Mesendoderm (in vitro differentiated cells): ENCODE results near the gene LRRC4C.
A peak's percentile ranks its signal among the peaks of the same experiment; 100 is the strongest.

ENCODE experiments used
- DNase-seq: peaks from one replicate; pipeline ENCODE4 v3.0.0; 2013
- H2AK5ac ChIP-seq: 2 replicates; pipeline ENCODE4 v1.6.1; 2013; ENCODE audit warnings: low read length, inconsistent platforms
- H2BK120ac ChIP-seq: 2 replicates; pipeline ENCODE4 v1.6.1; 2013; ENCODE audit warnings: low read depth, mild to moderate bottlenecking, low read length, moderate library complexity, mixed read lengths
- H2BK15ac ChIP-seq: replicated peaks from 2 replicates; pipeline ENCODE4 v1.6.1; 2013; ENCODE audit warnings: low read depth, mild to moderate bottlenecking, moderate library complexity
- H2BK5ac ChIP-seq: 2 replicates; pipeline ENCODE4 v1.6.1; 2013; ENCODE audit warnings: low read length, inconsistent platforms
- H3K18ac ChIP-seq: 2 replicates; pipeline ENCODE4 v1.6.1; 2013; ENCODE audit warnings: mild to moderate bottlenecking, low read length, mixed read lengths
- H3K23ac ChIP-seq: one replicate; pipeline ENCODE4 v1.6.1; 2013; ENCODE audit warnings: low read length
- H3K27ac ChIP-seq: 2 replicates; pipeline ENCODE4 v1.5.1; 2013; ENCODE audit warnings: low read depth, mild to moderate bottlenecking, inconsistent platforms, low read length, moderate library complexity
- H3K27me3 ChIP-seq: 2 replicates; pipeline ENCODE4 v1.6.1; 2013; ENCODE audit warnings: low read length, control low read depth, mild to moderate bottlenecking, inconsistent platforms; ENCODE audit not compliant: insufficient read depth, poor library complexity
- H3K36me3 ChIP-seq: 2 replicates; pipeline ENCODE4 v1.6.1; 2013; ENCODE audit warnings: low read length, inconsistent platforms; ENCODE audit not compliant: control insufficient read depth, insufficient read depth
- H3K4ac ChIP-seq: one replicate; pipeline ENCODE4 v1.6.1; 2013; ENCODE audit warnings: low read depth, mild to moderate bottlenecking, low read length, moderate library complexity
- H3K4me1 ChIP-seq: 2 replicates; pipeline ENCODE4 v1.6.1; 2013; ENCODE audit warnings: low read depth, low read length, inconsistent platforms; ENCODE audit not compliant: control insufficient read depth
- H3K4me2 ChIP-seq: 2 replicates; pipeline ENCODE4 v1.6.1; 2013; ENCODE audit warnings: low read length
- H3K4me3 ChIP-seq: 2 replicates; pipeline ENCODE4 v1.5.1; 2013; ENCODE audit warnings: mild to moderate bottlenecking, low read length
- H3K56ac ChIP-seq: one replicate; pipeline ENCODE4 v1.6.1; 2013; ENCODE audit warnings: low read length
- H3K79me1 ChIP-seq: 2 replicates; pipeline ENCODE4 v1.6.1; 2013; ENCODE audit warnings: low read length, inconsistent platforms
- H3K79me2 ChIP-seq: 2 replicates; pipeline ENCODE4 v1.6.1; 2013; ENCODE audit warnings: mild to moderate bottlenecking, low read length; ENCODE audit not compliant: control insufficient read depth, insufficient read depth
- H3K9ac ChIP-seq: 2 replicates; pipeline ENCODE4 v1.6.1; 2013; ENCODE audit warnings: low read length, inconsistent platforms
- H4K5ac ChIP-seq: one replicate; pipeline ENCODE4 v1.6.1; 2013; ENCODE audit warnings: low read length
- H4K8ac ChIP-seq: one replicate; pipeline ENCODE4 v1.6.1; 2013; ENCODE audit warnings: low read depth, mild to moderate bottlenecking, control low read depth, low read length, moderate library complexity
- WGBS: extraction: QIAGEN DNeasy Blood & Tissue Kit; methylation state at CpG from one replicate; pipeline ENCODE4 v1.1.7; 2013; ENCODE audit warnings: low lambda C conversion rate, missing lambda C conversion rate; ENCODE audit not compliant: insufficient coverage; ENCODE audit errors: extremely low coverage; 5-methylcytosine and 5-hydroxymethylcytosine counted together

LRRC4C gene

DNA sequence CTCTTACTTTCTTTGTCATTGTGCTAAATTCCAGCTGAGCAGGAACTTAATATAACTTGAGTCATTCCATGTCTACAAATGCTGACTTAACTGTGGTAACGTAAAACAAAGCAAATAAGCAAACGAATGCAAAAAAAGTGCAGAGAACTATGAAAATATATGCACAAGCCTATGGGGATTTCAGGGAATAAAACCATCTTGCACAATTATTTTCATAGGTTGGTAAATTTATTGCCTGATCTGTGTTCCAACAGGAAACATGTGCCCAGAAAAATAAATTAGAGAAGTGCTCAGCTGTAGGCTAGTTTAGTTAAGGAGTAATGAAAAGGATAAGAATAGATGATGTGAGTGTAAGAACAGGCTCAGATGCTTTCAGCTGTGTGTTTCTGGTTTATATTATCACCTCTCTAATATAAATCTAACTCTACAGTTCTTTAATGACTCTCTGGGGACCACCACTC lies 1169.3 kb downstream of the LRRC4C start:
- no peak overlapping the region for H3K18ac ChIP-seq
- no peak overlapping the region for H2BK120ac ChIP-seq
- no peak overlapping the region for H3K23ac ChIP-seq
- no peak overlapping the region for H3K4me2 ChIP-seq
- no peak overlapping the region for H4K5ac ChIP-seq
- H3K56ac ChIP-seq, result no peak overlapping the region
- no peaks in the 10 kb centered on the region for H3K79me2 ChIP-seq
- no peak overlapping the region for H3K9ac ChIP-seq
- no peaks in the 10 kb centered on the region for H3K36me3 ChIP-seq
- H2AK5ac ChIP-seq, result no peak overlapping the region
- H3K4me3 ChIP-seq, result no peak overlapping the region
- no peaks in the 10 kb centered on the region for H3K27me3 ChIP-seq
- H3K4ac ChIP-seq, result no peak overlapping the region
- no peak for DNase-seq
- H2BK15ac ChIP-seq, result no peak overlapping the region
- no peak overlapping the region for H2BK5ac ChIP-seq
- no peak overlapping the region for H4K8ac ChIP-seq
- H3K4me1 ChIP-seq, result peaks cover 2% of the 10 kb centered on the region
- no peaks in the 10 kb centered on the region for H3K79me1 ChIP-seq
- WGBS, result no CpG with 5 or more reads among the region's 2 CpGs
- H3K27ac ChIP-seq, result no peak overlapping the region

DNA sequence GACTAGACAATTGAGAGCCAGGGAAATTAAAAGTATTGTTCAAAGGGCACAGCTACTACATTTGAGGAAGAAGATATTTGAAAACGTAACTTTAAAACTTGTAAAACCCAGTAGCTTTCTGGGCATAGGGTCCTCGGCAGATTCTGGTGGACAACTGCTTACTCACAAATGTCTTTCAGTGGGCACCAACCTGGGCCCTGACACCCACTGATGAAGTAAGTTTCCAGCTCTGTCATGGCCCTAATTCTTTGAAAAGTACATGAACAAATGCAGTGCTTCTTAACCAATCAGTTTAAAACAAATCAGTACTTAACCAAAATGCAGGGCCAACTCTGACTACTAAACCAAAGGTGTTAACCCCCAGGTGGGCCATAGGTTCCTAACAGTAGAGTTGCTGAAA lies 1170.1 kb downstream of the LRRC4C start:
- no peak overlapping the region for H2AK5ac ChIP-seq
- no peak overlapping the region for H3K18ac ChIP-seq
- no peaks in the 10 kb centered on the region for H3K27me3 ChIP-seq
- no peaks in the 10 kb centered on the region for H3K36me3 ChIP-seq
- no peak overlapping the region for H3K4ac ChIP-seq
- no peak overlapping the region for H3K56ac ChIP-seq
- peaks cover 2% of the 10 kb centered on the region for H3K4me1 ChIP-seq
- H2BK5ac ChIP-seq, result no peak overlapping the region
- H3K4me2 ChIP-seq, result no peak overlapping the region
- WGBS, result no CpG with 5 or more reads among the region's 2 CpGs
- H3K23ac ChIP-seq, result no peak overlapping the region
- H4K8ac ChIP-seq, result no peak overlapping the region
- no peak overlapping the region for H3K27ac ChIP-seq
- no peak overlapping the region for H2BK120ac ChIP-seq
- DNase-seq, result peak; percentile 12
- H2BK15ac ChIP-seq, result no peak overlapping the region
- H3K9ac ChIP-seq, result no peak overlapping the region
- H4K5ac ChIP-seq, result no peak overlapping the region
- no peaks in the 10 kb centered on the region for H3K79me1 ChIP-seq
- no peak overlapping the region for H3K4me3 ChIP-seq
- no peaks in the 10 kb centered on the region for H3K79me2 ChIP-seq

DNA sequence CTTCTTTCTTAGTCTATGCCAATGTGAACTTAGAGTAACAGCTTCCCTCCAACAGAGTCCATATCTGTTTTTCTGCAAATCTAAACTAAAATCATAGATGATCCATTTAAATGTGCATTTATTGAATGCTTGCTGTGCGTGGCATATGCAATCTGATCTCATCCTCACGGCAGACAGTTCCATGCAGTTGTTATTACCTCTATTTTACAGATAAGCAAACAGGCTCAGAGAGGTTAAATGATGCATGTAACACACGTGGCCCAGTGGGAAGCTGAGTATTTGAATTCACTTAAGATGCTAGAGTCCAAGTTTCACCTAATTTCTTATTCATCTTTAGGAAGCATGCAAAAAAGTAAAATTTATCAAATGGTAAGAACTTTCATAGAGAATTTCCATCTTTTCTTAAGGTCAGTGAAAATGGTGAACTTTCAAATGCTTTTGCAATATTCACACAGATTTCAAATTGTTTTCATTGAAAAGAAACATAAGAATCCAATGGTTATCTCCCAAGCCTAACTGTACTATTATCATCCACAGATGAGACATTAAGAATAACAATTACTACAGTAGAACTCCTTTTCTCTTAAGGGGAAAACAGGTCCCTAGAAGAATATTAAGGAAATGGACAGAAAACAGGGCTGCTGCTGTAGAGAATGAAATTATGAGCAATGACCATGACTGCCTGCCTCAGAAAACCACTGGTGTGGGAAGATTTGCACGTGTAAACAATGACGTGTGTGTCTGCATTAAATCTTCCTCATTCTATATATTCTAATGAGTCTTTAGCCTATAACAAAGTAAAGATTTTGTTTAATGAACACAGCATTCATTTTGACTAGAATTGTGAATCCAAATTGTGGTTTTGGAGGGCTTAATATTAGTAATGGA lies 1171.3 kb downstream of the LRRC4C start:
- Histone ChIP-seq H3K36me3 (no peaks in the 10 kb centered on the region), H4K5ac (no peak overlapping the region), H3K27me3 (no peaks in the 10 kb centered on the region), H3K23ac (no peak overlapping the region), H2BK15ac (no peak overlapping the region), H3K4me1 (peaks cover 2% of the 10 kb centered on the region), H3K4ac (no peak overlapping the region), H4K8ac (no peak overlapping the region), H2BK120ac (no peak overlapping the region), H3K18ac (no peak overlapping the region), H2BK5ac (no peak overlapping the region), H2AK5ac (no peak overlapping the region), H3K79me1 (no peaks in the 10 kb centered on the region), H3K56ac (no peak overlapping the region), H3K27ac (no peak overlapping the region), H3K4me2 (no peak overlapping the region), H3K4me3 (no peak overlapping the region), H3K9ac (no peak overlapping the region), H3K79me2 (no peaks in the 10 kb centered on the region)
- WGBS, result no CpG with 5 or more reads among the region's 5 CpGs
- DNase-seq, result no peak

DNA sequence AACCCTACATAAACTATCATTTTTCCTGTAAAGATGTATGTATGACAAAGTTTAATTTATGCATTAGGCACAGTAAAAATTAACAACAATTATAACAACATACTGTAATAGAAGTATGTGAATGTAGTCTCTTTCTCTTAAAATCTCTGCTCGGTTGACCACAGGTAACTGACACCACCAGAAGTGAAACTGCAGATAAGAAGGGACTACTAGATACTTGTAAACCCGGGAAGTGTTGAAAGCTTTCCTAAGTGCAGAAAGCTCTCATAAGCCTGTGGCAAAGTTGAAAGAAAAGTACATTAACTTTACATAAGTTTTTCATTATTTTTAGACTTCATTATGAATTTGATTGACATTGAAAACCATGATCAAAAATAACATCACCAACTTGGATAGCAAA lies 1173.3 kb downstream of the LRRC4C start:
- no CpG with 5 or more reads among the region's 2 CpGs for WGBS
- no peaks in the 10 kb centered on the region for H3K79me2 ChIP-seq

DNA sequence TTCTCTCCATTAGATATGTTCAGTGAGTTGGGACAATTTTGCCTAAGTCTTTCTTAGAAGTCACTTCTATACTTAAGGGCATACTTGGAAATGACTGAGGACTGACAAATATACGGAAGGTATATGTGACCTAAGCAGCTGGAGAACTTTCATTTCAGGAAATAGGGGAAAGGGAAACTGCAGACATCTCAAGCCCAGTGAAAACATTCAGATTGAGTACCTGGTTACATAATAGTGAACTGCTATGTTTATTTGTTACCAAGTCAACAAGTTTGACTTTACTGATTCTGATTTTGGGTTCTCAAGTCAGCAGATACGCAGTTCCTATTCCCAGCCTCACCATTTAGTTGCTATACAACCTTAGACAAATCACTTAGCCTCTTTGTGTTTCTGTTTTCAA lies 1173.9 kb downstream of the LRRC4C start:
- Histone ChIP-seq H2BK15ac (no peak overlapping the region), H2BK120ac (no peak overlapping the region), H3K4ac (no peak overlapping the region), H3K79me1 (no peaks in the 10 kb centered on the region), H3K4me3 (no peak overlapping the region), H3K4me2 (no peak overlapping the region), H3K79me2 (no peaks in the 10 kb centered on the region), H3K27me3 (no peaks in the 10 kb centered on the region), H3K9ac (no peak overlapping the region), H4K5ac (no peak overlapping the region), H2AK5ac (no peak overlapping the region), H2BK5ac (no peak overlapping the region), H4K8ac (no peak overlapping the region), H3K36me3 (no peaks in the 10 kb centered on the region), H3K56ac (no peak overlapping the region), H3K4me1 (peaks cover 2% of the 10 kb centered on the region), H3K23ac (no peak overlapping the region), H3K18ac (no peak overlapping the region), H3K27ac (no peak overlapping the region)
- DNase-seq, result no peak
- WGBS, result no CpG with 5 or more reads among the region's 2 CpGs

More for the DNA sequence above, 1173.3 kb downstream of the LRRC4C start:
- Histone ChIP-seq H2BK5ac (no peak overlapping the region), H3K4me1 (peaks cover 2% of the 10 kb centered on the region), H3K36me3 (no peaks in the 10 kb centered on the region), H3K18ac (no peak overlapping the region), H4K5ac (no peak overlapping the region), H2AK5ac (no peak overlapping the region), H3K4me3 (no peak overlapping the region), H3K4me2 (no peak overlapping the region), H2BK120ac (no peak overlapping the region), H2BK15ac (no peak overlapping the region), H3K27ac (no peak overlapping the region), H3K56ac (no peak overlapping the region), H3K4ac (no peak overlapping the region), H3K23ac (no peak overlapping the region), H3K9ac (no peak overlapping the region), H3K27me3 (no peaks in the 10 kb centered on the region), H3K79me1 (no peaks in the 10 kb centered on the region), H4K8ac (no peak overlapping the region)
- no peak for DNase-seq
